ENCODE results near the gene ATP2A3.
"Not testable (repeated sequence)": the region's sequence is repeated elsewhere in the genome, so short reads cannot be mapped to it uniquely, and the experiment has no call there.

The ATP2A3 gene

GRCh38 chr17:3991699-3992098 is 27.5 kb upstream of the ATP2A3 start:
- DNase-seq (ENCODE audit: low read depth): not testable (repeated sequence)

- no peak for DNase-seq (ENCODE audit: low read depth)
Measured at GRCh38 chr17:3990386-3991127, 26.3 kb upstream of the ATP2A3 start.

- no peak for DNase-seq (ENCODE audit: low read depth)
Measured at GRCh38 chr17:3989041-3989886, 25.0 kb upstream of the ATP2A3 start.

GRCh38 chr17:3988297-3989040 is 24.2 kb upstream of the ATP2A3 start:
- no peak for DNase-seq (ENCODE audit: low read depth)

GRCh38 chr17:3986939-3987335 is 22.7 kb upstream of the ATP2A3 start:
- no peak for DNase-seq (ENCODE audit: low read depth)

GRCh38 chr17:3986270-3986938 is 22.2 kb upstream of the ATP2A3 start:
- no peak for DNase-seq (ENCODE audit: low read depth)

- no peak for DNase-seq (ENCODE audit: low read depth)
Measured at GRCh38 chr17:3985846-3986245, 21.6 kb upstream of the ATP2A3 start.

- DNase-seq (ENCODE audit: low read depth): no peak
Measured at GRCh38 chr17:3983606-3984484, 19.6 kb upstream of the ATP2A3 start.

GRCh38 chr17:3982541-3983017 is 18.3 kb upstream of the ATP2A3 start:
- DNase-seq (ENCODE audit: low read depth): no peak

GRCh38 chr17:3982113-3982512 is 17.9 kb upstream of the ATP2A3 start:
- no peak for DNase-seq (ENCODE audit: low read depth)

- DNase-seq (ENCODE audit: low read depth): no peak
Measured at GRCh38 chr17:3981455-3981854, 17.2 kb upstream of the ATP2A3 start.

- DNase-seq (ENCODE audit: low read depth): no peak
Measured at GRCh38 chr17:3980381-3981014, 16.3 kb upstream of the ATP2A3 start.

- no peak for DNase-seq (ENCODE audit: low read depth)
Measured at GRCh38 chr17:3979290-3979611, 15.0 kb upstream of the ATP2A3 start.

GRCh38 chr17:3978421-3979289 is 14.4 kb upstream of the ATP2A3 start:
- no peak for DNase-seq (ENCODE audit: low read depth)

- DNase-seq (ENCODE audit: low read depth): no peak
Measured at GRCh38 chr17:3977387-3977786, 13.2 kb upstream of the ATP2A3 start.

- DNase-seq (ENCODE audit: low read depth): no peak
Measured at GRCh38 chr17:3976675-3977171, 12.5 kb upstream of the ATP2A3 start.

GRCh38 chr17:3974980-3975379 is 10.7 kb upstream of the ATP2A3 start:
- no peak for DNase-seq (ENCODE audit: low read depth)

- no peak for DNase-seq (ENCODE audit: low read depth)
Measured at GRCh38 chr17:3974138-3974687, 10.0 kb upstream of the ATP2A3 start.

- no peak for DNase-seq (ENCODE audit: low read depth)
Measured at GRCh38 chr17:3973495-3974137, 9.4 kb upstream of the ATP2A3 start.

All from activated T-cell treated with anti-CD3 and anti-CD28 coated beads for 48 hours (primary cell).